WERI-Rb-1 (cell line): ENCODE results near the gene MLF2.

Experiments
- DNase-seq: peaks from one replicate; pipeline ENCODE4 v3.0.0-alpha.2; 2020
- H3K27ac ChIP-seq: fragments of 250-450 bp; sonication (Bioruptor Pico); 2 replicates; pipeline ENCODE4 v1.5.1; 2020; ENCODE audit warnings: mild to moderate bottlenecking, moderate library complexity
- H3K27me3 ChIP-seq: fragments of 250-450 bp; sonication (Bioruptor Pico); 2 replicates; pipeline ENCODE4 v1.5.1; 2021; ENCODE audit warnings: mild to moderate bottlenecking, low read depth, moderate library complexity; ENCODE audit not compliant: insufficient read depth, severe bottlenecking
- H3K36me3 ChIP-seq: fragments of 250-450 bp; sonication (Bioruptor Pico); 2 replicates; pipeline ENCODE4 v1.5.1; 2020; ENCODE audit warnings: mild to moderate bottlenecking, moderate library complexity
- H3K4me3 ChIP-seq: 2 replicates; pipeline ENCODE4 v1.5.1; 2011; ENCODE audit warnings: low read depth, mild to moderate bottlenecking, control low read depth, low read length
- H3K9me3 ChIP-seq: fragments of 250-450 bp; sonication (Bioruptor Pico); 2 replicates; pipeline ENCODE4 v1.5.1; 2021; ENCODE audit warnings: mild to moderate bottlenecking, moderate library complexity; ENCODE audit not compliant: severe bottlenecking
- CTCF ChIP-seq: IDR thresholded peaks from 2 replicates; pipeline ENCODE4 v1.5.1; 2011; ENCODE audit warnings: low read depth, mild to moderate bottlenecking, control low read depth, inconsistent platforms, low read length

The MLF2 gene

GRCh38 chr12:6754411-6754810 lies 1.5 kb upstream of the MLF2 start:
- no peak for TF ChIP-seq CTCF
- Histone ChIP-seq H3K36me3 (peaks cover 32% of the 10 kb centered on the region), H3K4me3 (no peak overlapping the region), H3K27me3 (no peaks in the 10 kb centered on the region), H3K9me3 (no peaks in the 10 kb centered on the region), H3K27ac (peak overlapping the region; percentile 97)
- no peak for DNase-seq

- TF ChIP-seq CTCF: no peak
- H3K36me3 ChIP-seq: peaks cover 37% of the 10 kb centered on the region
- H3K9me3 ChIP-seq: no peaks in the 10 kb centered on the region
- H3K27me3 ChIP-seq: no peaks in the 10 kb centered on the region
- H3K4me3 ChIP-seq: peak overlapping the region; percentile 73
- H3K27ac ChIP-seq: peak overlapping the region; percentile 97
- DNase-seq: no peak
These were observed 923 bp upstream of the MLF2 start for GRCh38 chr12:6753772-6754356.

- H3K4me3 ChIP-seq: peak overlapping the region; percentile 73
- H3K27me3 ChIP-seq: no peaks in the 10 kb centered on the region
- peaks cover 52% of the 10 kb centered on the region for H3K36me3 ChIP-seq
- peak overlapping the region; percentile 97 for H3K27ac ChIP-seq
- DNase-seq: peak; percentile 72
- H3K9me3 ChIP-seq: no peaks in the 10 kb centered on the region
- peak; percentile 43; the same call in 1 of the 2 replicates for TF ChIP-seq CTCF
These were observed 597 bp downstream of the MLF2 start for GRCh38 chr12:6752167-6752920.

GRCh38 chr12:6751767-6752166 lies 1.2 kb downstream of the MLF2 start:
- peak overlapping the region; percentile 73; the same call in 1 of the 2 replicates for H3K4me3 ChIP-seq
- no peak for DNase-seq
- no peaks in the 10 kb centered on the region for H3K27me3 ChIP-seq
- no peak for TF ChIP-seq CTCF
- peaks cover 58% of the 10 kb centered on the region for H3K36me3 ChIP-seq
- peak overlapping the region; percentile 97 for H3K27ac ChIP-seq
- no peaks in the 10 kb centered on the region for H3K9me3 ChIP-seq

- H3K9me3 ChIP-seq: no peaks in the 10 kb centered on the region
- no peaks in the 10 kb centered on the region for H3K27me3 ChIP-seq
- peaks cover 71% of the 10 kb centered on the region for H3K36me3 ChIP-seq
- no peak for TF ChIP-seq CTCF
- H3K27ac ChIP-seq: no peak overlapping the region
- no peak for DNase-seq
- no peak overlapping the region for H3K4me3 ChIP-seq
These were observed 2.4 kb downstream of the MLF2 start for GRCh38 chr12:6750506-6750905.
